ENCODE measurements around the gene ARRDC2. TPM values are rescaled to one million over a fixed set of nuclear protein-coding genes. Genes with fewer than 3 reads are reported as not detected.
A peak's percentile ranks its signal among the peaks of the same experiment; 100 is the strongest.

The ARRDC2 gene
- total RNA-seq, 1 experiment from 2014 or later = 18.8 TPM

DNA sequence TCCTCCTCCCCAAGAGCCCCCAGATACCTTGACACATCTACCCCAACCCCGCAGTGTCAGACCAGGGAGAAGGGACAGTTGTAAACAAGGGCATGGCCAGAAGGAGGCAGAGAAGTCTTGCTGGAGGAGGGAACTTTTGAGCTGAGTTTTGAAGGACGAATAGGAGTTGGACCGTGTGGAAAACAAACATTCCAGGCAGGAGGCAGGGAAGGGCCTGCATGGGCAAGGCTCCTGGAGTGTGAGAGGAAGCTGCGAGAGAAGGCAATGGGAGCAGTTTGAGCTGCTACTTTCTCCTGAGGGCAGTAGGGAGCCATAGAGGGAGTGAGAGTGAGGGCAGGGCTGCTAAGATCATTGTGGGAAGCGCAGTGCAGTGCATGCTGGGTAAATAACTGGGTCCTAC is 55.5 kb downstream of the ARRDC2 start:
- no peaks in the 10 kb centered on the region for H3K9me3 Mint-ChIP-seq (ENCODE audit: unreplicated experiment)

More for the DNA sequence above, 55.5 kb downstream of the ARRDC2 start:
- no peak overlapping the region for H3K4me3 Mint-ChIP-seq (ENCODE audit: unreplicated experiment)
- H3K27me3 Mint-ChIP-seq (ENCODE audit: insufficient read depth, unreplicated experiment) = no peaks in the 10 kb centered on the region
- H3K27ac Mint-ChIP-seq (ENCODE audit: low read depth, unreplicated experiment) = no peak overlapping the region
- POLR2A ChIA-PET = interaction anchor here (0.5 kb wide), 1 partner anchor 129 kb away, joined by 3 read pairs; no protein-coding TSS in a partner anchor
- TF ChIP-seq CTCF (IDR thresholded peaks at IDR 0.05; ENCODE audit: unreplicated experiment) = no peak
- H3K4me1 Mint-ChIP-seq (ENCODE audit: insufficient read depth, unreplicated experiment) = no peaks in the 10 kb centered on the region
- peak; percentile 27 for DNase-seq (ENCODE audit: unreplicated experiment)
- no peaks in the 10 kb centered on the region for H3K36me3 Mint-ChIP-seq (ENCODE audit: insufficient read depth, unreplicated experiment)
- intact Hi-C loops (cut with micrococcal nuclease) = no loop called here
- CTCF ChIA-PET = interaction anchor here (0.6 to 0.7 kb wide), 2 partner anchors 29 to 57 kb away, joined by 3 to 4 read pairs; no protein-coding TSS in a partner anchor
- no TSS peak for BruUV-seq (replicated peaks)

Other genes with a start within 250 kb of the ARRDC2 start
- 0.40 and 0.49 TPM in 2 replicates for gene B3GNT3, start 213.0 kb upstream of the ARRDC2 start, total RNA-seq (2022)
- gene INSL3, start 186.7 kb upstream of the ARRDC2 start, total RNA-seq (2022) = not detected in 2 replicates
- gene JAK3, start 160.2 kb upstream of the ARRDC2 start, total RNA-seq (2022) = not detected in 2 replicates
- 3,250 and 3,372 TPM in 2 replicates for gene RPL18A, start 148.3 kb upstream of the ARRDC2 start, total RNA-seq (2022)
- not detected in 2 replicates for gene SLC5A5, start 136.2 kb upstream of the ARRDC2 start, total RNA-seq (2022)
- gene CCDC124, start 75.2 kb upstream of the ARRDC2 start, total RNA-seq (2022) = 122 and 131 TPM in 2 replicates
- not detected in 2 replicates for gene KCNN1, start 41.1 kb upstream of the ARRDC2 start, total RNA-seq (2022)
- not detected in 2 replicates for gene IL12RB1, start 78.8 kb downstream of the ARRDC2 start, total RNA-seq (2022)
- 4.1 and 5.9 TPM in 2 replicates for gene MAST3, start 89.6 kb downstream of the ARRDC2 start, total RNA-seq (2022)
- gene PIK3R2, start 145.0 kb downstream of the ARRDC2 start, total RNA-seq (2022) = 31.0 and 33.8 TPM in 2 replicates
- gene IFI30, start 165.6 kb downstream of the ARRDC2 start, total RNA-seq (2022) = 4.7 and 9.1 TPM in 2 replicates
- gene MPV17L2, start 185.0 kb downstream of the ARRDC2 start, total RNA-seq (2022) = 12.9 and 15.4 TPM in 2 replicates
- gene RAB3A, start 195.9 kb downstream of the ARRDC2 start, total RNA-seq (2022) = 0.68 and 0.81 TPM in 2 replicates
- 0.42 and 0.54 TPM in 2 replicates for gene PDE4C, start 218.3 kb downstream of the ARRDC2 start, total RNA-seq (2022)

Measured in MCF 10A (cell line).